ENCODE measurements around the gene DIPK1A.

Gene DIPK1A

DNA sequence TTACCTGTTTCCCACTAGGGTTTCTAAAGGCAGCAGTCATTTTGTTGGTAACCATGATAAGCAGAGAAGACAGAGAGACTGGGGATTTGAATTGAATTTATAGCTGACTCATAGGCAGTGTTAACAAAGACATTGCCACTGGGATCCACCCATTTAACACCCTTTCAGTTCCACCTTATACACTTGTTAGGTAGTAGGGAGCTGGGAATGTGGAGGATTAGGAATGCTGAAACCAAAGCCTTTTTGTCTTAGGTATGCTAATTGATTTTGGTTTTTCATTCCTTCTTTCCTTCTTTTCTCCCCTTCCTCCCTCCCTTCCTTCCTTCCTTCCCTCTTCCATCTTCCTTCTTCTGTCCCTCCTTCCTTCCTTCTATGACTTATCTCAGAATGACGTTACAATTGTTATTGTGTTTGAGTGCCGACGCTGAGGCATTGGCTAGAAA lies 168.9 kb downstream of the DIPK1A start:
- no peak for DNase-seq (ENCODE audit: low spot score)

All from globus pallidus (tissue), 1 donor.